ENCODE data around the gene ITGAE. TPM values are rescaled to one million over a fixed set of nuclear protein-coding genes. Genes with fewer than 3 reads are reported as not detected.
A peak's percentile ranks its signal among the peaks of the same experiment; 100 is the strongest.
"Not testable (repeated sequence)": the region's sequence is repeated elsewhere in the genome, so short reads cannot be mapped to it uniquely, and the experiment has no call there.

The ITGAE gene
- total RNA-seq, 1 donor = 37.1 TPM

GRCh38 chr17:3845291-3845620, 44.3 kb upstream of the ITGAE start:
- DNase-seq (ENCODE audit: low read depth) = no peak
- TF ChIP-seq CTCF (IDR thresholded peaks at IDR 0.05; ENCODE audit: insufficient read depth, low read depth, low read length) = no peak

GRCh38 chr17:3844556-3844955, 43.6 kb upstream of the ITGAE start:
- not testable (repeated sequence) for H3K4me3 ChIP-seq (ENCODE audit: low read depth, low read length)

More at GRCh38 chr17:3845291-3845620, 44.3 kb upstream of the ITGAE start:
- H3K4me3 ChIP-seq (ENCODE audit: low read depth, low read length) = peak overlapping the region; percentile 95

GRCh38 chr17:3843935-3844516, 43.0 kb upstream of the ITGAE start:
- DNase-seq (ENCODE audit: low read depth) = peak; percentile 16
- H3K4me3 ChIP-seq (ENCODE audit: low read depth, low read length) = no peak overlapping the region
- TF ChIP-seq CTCF (IDR thresholded peaks at IDR 0.05; ENCODE audit: insufficient read depth, low read depth, low read length) = peak; percentile 60

More at GRCh38 chr17:3844556-3844955, 43.6 kb upstream of the ITGAE start:
- not testable (repeated sequence) for DNase-seq (ENCODE audit: low read depth)

- no peak for TF ChIP-seq CTCF (IDR thresholded peaks at IDR 0.05; ENCODE audit: insufficient read depth, low read depth, low read length)
- H3K4me3 ChIP-seq (ENCODE audit: low read depth, low read length) = no peak overlapping the region
- DNase-seq (ENCODE audit: low read depth) = no peak
These were observed 37.2 kb upstream of the ITGAE start for GRCh38 chr17:3838206-3838605.

GRCh38 chr17:3836551-3836950, 35.6 kb upstream of the ITGAE start:
- DNase-seq (ENCODE audit: low read depth) = no peak
- no peak for TF ChIP-seq CTCF (IDR thresholded peaks at IDR 0.05; ENCODE audit: insufficient read depth, low read depth, low read length)
- H3K4me3 ChIP-seq (ENCODE audit: low read depth, low read length) = no peak overlapping the region

GRCh38 chr17:3835410-3836229, 34.6 kb upstream of the ITGAE start:
- DNase-seq (ENCODE audit: low read depth) = no peak
- H3K4me3 ChIP-seq (ENCODE audit: low read depth, low read length) = no peak overlapping the region
- no peak for TF ChIP-seq CTCF (IDR thresholded peaks at IDR 0.05; ENCODE audit: insufficient read depth, low read depth, low read length)

- TF ChIP-seq CTCF (IDR thresholded peaks at IDR 0.05; ENCODE audit: insufficient read depth, low read depth, low read length) = no peak
- H3K4me3 ChIP-seq (ENCODE audit: low read depth, low read length) = no peak overlapping the region
- DNase-seq (ENCODE audit: low read depth) = no peak
These were observed 33.8 kb upstream of the ITGAE start for GRCh38 chr17:3834811-3835210.
